OCI-LY7 (cell line): Measurements from ENCODE around the gene DBNL.

Source experiments
- CTCF ChIP-seq: fragments of 200-600 bp; sonication (generic); conservative IDR thresholded peaks from 2 replicates; pipeline ENCODE4 v1.5.1; 2014; ENCODE audit warnings: mild to moderate bottlenecking, antibody characterized with exemption, low read length, moderate library complexity, mixed read lengths
- EZH2phosphoT487 ChIP-seq: fragments of 200-600 bp; sonication (generic); IDR thresholded peaks from 2 replicates; pipeline ENCODE4 v1.6.1; 2018; ENCODE audit warnings: low read depth, borderline replicate concordance, mild to moderate bottlenecking, mixed run types, antibody characterized with exemption, low read length, moderate library complexity, mixed read lengths

- TF ChIP-seq CTCF (no peak), EZH2phosphoT487 (no peak)
Observed at GRCh38 chr7:44058759-44059218, 14.3 kb downstream of the DBNL start.
